Central memory CD4-positive, alpha-beta T cell (primary cell): ENCODE data around the gene CD72.
"Not testable (repeated sequence)": the region's sequence is repeated elsewhere in the genome, so short reads cannot be mapped to it uniquely, and the experiment has no call there.

Experiments used
- DNase-seq: peaks from one replicate; pipeline ENCODE4 v3.0.0; 2022

Gene CD72

DNA sequence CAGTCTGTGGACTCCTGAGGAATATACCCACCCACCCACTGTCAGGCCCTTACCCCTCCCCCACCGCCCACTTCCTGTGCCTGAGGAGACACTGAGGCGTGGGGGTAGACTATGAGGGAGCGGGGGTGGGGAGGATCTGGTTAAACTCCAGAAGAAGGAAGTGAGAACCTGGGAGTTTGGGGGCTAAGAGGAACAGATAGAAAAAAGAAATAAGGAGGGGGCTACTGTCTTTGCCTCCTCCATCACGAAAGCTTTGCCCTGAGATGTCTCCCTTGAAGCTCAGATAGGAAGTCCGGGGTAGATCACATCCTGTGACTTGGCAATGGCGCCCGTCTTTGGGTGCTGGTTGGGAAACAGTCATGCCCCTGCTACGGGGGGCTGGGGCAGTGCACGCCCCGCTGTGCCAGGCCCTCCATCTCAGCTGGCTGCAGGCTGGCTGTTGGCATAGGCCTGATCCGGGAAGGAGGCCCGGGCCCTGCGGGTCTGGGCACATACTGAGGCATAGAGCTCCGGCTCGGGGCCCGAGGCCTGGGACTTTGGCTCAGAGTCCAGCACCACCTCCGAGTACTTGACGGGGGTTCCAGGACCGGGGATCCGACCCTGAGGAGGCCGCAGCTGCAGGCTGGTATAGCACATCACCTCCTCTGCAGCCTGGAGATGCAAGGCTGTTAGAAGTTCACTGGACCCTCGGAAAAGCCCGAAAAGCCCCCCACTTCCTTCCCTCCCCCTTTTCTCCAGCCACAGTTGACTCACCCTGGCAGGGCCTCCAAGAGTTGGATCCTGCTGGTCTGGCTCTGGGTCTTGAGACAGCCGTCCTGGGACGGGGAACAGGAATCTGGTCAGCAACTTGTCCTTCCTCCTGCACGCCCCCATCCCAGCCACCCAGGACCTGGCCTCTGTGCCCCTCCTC, 31.5 kb upstream of the CD72 start:
- peak; percentile 51 for DNase-seq

DNA sequence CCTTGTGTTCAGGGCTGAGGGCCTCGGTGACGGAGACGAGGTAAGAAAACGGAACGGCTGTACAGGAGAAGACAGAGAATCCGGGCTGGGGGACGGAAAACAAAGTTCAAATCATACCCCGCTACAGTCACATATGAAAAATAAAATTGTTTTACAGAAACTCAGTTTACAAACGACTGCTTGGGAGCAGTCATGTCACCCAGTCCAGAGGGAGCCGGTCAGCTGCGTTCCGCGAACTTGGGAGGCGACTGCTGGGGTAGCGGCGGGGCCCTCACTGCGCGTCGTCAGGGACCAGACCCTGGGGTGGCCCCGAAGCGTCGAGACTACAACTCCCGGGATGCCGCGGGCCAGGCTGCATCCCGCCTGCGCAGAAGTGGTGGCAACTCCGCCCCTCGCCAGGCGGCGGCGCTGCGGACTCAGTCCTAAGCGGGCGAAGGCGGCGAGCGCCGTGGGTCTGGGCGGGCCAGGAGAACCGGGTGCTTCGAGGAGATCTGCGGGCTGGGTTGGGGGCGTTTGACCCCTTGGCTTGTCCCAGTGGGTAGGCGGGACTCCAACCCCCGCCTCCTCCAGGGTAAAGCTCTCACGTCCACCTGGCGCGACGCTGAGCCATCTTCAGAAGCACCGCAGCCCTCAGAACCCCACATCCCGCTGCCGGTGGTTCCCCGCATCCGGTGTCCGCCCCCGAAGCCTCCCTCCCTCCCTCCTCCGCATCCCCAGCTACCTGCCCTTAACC, 28.5 kb upstream of the CD72 start:
- peak; percentile 90 for DNase-seq

DNA sequence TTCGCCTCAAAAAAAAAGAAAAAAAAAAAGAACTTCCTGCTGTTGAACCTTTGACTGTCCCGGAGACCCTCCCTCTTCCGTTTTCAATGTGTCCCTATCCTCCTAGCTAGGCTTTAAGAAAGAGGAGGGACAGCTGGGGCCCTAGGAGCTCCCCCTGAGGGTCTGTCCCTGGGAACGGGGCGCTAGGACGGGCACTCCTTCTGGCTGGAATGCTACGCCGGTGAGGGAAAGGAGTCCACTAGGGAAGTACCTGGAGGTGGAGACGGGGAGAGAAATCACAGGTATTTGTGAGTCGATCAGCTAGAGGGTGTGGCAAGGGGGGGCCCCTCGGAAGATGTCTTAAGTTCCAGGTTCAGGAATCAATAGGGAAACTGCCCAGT, 27.9 kb upstream of the CD72 start:
- DNase-seq = peak; percentile 25

DNA sequence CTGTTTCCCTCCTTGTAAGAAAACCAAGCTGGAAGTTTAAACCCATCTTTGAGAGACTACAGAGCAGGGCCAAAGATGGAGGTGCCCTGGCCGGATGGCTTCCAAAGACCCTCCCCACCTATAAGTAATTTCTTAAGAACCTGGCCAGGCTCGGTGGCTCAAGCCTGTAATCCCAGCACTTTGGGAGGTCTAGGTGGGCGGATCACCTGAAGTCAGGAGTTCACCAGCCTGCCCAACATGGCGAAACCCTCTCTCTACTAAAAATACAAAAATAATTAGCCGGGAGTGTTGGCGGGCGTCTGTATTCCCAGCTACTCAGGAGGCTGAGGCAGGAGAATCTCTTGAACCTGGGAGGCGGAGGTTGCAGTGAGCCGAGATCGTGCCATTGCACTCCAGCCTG, 27.5 kb upstream of the CD72 start:
- DNase-seq = not testable (repeated sequence)

DNA sequence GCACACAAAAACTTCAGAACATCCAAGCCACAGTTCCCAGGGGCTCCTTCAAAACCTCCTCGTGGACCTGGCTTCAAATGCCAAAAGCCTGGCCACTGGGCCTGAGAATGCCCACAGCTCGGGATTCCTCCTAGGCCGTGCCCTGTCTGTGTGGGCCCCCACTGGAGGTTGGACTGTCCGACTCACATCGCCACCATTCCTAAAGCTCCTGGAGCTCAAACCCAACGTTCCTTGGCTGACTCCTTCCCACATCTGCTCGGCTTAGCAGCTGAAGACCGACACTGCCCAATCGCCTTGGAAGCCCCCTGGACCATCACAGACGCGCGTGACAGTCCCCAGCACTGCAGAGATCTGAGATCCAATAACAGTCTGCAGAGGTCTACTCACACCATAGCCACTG, 24.8 kb upstream of the CD72 start:
- DNase-seq = no peak

DNA sequence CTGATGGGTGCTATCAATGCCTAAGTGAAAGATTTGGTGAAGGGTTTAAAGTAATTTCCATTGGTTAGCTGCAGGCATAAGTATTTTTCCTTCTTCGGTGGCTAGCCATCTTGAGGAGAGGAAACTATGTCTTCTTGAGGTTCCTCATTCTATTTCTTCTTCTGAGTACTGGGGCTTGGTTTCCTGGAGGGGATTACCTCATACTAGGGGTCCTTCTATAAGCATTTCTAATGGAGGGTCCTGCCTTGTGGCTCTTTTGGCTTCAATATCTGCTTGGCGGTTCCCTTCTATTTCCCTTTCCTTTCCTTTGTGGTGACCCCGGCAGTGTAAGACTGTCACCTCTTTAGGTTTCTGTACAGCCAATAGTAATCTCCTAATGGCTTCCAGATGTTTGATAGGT, 23.3 kb upstream of the CD72 start:
- DNase-seq = not testable (repeated sequence)

DNA sequence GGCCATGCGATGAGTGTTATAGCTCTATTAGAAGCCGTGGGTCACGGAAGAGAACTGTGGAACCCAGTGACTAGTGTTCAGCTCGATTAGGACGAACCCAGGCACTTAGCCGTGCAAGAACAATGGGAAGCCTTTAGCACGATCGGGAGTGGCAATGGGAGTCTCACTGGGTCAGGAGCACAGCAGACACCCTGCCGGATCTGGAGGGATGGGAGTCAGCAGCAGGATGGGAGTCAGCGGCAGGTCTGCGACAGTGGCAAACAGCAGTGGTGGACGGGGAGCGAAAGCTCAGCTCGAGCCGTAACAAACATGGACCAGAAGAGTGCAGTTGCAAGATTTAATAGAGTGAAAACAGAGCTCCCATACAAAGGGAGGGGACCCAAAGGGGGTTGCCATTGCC, 22.2 kb upstream of the CD72 start:
- not testable (repeated sequence) for DNase-seq

DNA sequence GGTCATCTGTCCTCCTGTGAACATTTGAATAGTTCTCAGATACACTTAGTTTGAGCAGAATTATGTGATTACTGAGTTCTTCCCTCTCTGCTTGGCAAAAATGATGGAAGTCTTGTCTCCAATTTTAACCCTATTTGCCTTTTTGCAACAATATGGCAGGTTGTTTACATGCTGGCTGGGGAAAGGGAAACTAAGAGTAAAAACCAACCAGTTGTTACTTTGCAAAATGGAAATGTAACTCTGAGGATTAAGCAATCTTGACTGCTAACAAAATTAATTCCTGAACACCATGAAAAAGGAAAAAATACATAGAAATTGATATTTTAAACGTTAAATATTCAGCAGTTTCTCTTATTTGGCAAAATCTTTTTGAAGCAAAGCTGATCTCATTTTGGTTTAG, 21.4 kb upstream of the CD72 start:
- no peak for DNase-seq

DNA sequence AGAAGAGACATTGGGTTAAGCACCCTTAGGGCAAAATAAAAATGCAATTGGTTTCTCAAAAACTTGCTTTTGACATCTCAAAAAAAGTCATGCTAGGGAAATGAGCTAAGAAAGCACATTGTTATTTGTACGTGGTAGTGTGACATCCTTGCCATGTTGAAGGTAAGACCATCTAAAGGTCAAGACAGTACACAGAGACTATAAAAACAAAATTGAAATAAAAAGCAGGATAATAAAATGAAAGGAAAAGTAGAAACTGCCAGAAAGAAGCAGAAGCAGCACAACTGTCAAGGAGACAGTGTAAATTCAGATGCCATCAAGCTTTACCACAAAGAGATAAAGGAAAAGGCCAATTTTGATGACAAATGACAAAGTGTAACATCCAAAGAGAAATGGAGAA, 21.0 kb upstream of the CD72 start:
- DNase-seq = not testable (repeated sequence)

DNA sequence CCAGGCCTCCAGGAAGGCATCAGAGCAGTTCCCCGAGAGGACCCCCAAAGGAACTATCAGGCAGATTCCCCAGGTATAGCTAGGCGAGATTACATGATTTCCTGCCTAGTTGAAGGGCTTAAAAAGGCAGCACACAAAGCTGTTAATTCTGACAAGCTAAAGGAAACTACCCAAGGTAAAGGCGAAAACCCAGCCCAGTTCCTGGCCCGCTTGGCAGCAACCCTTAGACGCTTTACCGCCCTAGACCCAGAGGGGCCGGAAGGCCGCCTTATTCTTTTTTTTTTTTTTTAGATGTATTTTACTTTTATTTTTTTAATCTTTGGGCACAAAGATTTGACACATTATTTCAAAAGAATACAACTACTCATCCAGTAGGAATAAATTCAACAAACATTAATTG, 20.5 kb upstream of the CD72 start:
- DNase-seq = not testable (repeated sequence)

DNA sequence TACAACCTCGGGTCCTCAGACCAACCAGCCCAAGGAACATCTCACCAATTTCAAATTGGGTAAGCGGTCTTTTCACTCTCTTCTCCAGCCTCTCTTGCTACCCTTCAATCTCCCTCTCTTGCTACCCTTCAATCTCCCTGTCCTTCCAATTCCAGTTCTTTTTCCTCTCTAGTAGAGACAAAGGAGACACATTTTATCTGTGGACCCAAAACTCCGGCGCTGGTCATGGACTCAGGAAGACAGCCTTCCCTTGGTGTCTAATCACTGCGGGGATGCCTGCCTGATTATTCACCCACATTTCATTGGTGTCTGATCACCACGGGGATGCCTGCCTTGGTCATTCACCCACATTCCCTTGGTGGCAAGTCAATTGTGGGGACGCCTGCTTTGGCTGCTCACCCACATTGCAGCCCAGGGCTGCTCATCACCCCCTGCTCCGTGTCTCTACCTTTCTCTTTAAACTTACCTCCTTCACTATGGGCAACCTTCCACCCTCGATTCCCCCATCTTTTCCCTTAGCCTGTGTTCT, 19.3 kb upstream of the CD72 start:
- DNase-seq = not testable (repeated sequence)

DNA sequence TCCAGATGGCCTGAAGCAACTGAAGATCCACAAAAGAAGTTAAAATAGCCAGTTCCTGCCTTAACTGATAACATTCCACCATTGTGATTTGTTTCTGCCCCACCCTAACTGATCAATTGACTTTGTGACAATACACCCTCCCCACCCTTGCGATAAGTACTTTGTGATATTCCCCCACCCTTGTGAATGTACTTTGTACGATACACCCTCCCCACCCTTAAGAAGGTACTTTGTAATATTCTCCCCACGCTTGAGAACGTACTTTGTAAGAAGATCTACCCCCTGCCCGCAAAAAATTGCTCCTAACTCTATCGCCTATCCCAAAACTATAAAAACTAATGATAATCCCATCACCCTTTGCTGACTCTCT, 18.6 kb upstream of the CD72 start:
- not testable (repeated sequence) for DNase-seq

DNA sequence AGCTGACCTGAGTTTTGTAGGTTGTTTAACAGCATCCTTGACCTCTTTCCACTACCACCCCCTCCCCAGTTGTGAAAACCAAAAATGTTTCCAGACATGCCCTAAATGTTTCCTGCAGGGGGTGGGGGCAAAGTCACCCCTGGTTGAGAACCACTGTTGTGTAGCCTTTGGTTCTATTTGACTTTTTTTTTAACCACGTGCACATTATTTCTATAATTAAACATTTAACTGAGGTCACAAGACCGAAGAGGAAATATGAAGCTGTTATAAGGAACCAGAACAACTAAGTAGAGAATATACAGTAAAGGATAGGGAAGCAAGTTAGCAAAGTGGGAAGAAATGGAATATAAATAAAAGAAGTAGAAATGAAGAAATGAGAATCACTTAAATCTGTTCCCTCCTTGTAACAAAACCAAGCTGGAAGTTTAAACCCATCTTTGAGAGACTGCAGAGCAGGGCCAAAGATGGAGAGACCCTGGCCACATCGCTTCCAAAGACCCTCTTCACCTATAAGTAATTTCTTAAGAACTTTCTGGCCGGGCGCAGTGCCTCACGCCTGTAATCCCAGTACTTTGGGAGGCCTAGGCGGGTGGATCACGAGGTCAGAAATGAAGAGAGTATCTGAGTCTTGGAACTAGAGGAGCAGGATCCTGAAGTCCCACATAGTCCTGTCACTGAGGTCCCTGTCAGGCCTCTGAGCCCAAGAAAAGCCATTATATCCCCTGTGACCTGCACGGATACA, 18.1 kb upstream of the CD72 start:
- DNase-seq = no peak

DNA sequence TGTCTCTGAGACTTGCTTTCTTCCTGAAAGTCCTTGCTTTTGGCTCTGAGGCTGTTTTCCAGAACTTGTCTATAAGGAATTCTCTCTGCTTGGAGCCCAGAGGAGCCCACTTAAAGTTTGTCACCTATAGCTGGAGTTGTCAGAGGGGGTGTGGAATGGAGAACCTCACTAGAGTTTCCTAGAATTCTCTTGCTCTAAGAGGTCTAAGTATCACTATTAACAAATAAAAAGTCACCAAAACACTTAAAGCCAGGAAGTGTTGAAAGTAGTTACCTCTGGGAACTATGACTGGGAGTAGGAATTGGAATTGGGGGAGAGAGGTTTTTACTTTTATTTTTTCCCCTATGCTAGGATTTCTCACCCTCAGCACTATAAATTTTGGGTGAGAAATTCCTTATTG, 17.5 kb upstream of the CD72 start:
- no peak for DNase-seq

DNA sequence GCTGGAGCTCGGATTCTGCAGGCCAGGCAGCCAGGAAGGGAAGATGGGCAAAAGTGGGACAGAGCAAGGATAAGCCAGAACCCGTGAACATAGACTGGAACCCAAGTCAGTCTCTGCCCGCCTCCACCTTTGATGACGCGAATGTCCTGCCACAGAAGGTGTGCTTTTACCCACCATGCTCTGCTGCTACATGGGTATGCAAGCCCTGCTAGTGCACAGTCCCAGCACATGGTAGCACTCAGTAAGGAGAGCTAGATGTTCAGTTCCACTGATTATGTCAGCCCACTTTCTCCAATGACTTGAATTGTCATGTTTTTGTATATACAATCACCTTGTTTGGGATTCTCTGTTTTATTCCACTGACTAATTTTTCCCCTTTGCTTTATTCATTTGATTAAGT, 11.4 kb upstream of the CD72 start:
- DNase-seq = no peak

DNA sequence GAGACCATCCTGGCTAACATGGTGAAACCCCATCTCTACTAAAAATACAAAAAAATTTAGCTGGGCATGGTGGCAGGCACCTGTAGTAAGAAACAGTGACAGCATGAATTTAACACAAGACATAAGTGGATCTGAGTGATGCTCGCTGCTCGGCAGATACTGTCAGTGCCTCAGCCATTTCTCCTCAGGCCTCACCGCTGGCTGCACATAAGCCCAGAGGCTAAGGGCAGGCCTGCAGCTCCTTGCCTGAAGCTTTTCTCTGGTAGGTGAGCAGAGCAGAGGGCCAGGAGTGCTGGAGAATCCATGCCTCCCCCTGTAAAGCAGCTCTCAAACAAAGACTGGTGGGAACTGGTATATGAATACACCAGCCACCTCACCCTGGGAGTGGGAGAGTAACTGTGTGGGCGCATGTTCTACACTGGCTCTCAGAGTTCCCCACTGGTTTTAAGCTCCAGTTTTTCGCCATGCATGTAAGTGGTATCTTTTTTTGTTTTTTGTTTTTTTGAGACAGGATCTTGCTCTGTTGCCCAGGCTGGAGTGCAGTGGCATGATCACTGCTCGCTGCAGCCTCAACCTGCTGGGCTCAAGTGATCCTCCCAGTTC, 10.3 kb upstream of the CD72 start:
- no peak for DNase-seq

DNA sequence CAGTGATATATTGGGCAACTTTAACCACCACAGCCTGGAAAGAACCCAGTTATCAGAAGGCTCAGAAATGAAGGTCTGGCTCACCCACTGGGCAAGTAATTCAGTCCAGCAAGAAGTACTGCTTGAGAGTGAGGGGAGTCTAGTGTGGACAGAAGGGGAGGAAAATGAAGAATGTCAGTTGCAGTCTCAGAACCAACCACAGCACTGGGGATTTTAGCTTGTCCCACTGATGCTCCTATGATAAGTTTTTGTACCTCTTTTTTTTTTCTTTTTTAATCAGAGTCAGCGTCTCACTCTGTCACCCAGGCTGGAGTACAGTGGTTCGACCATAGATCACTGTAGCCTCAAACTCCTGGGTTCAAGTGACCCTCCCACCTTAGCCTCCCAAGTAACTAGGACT, 9.4 kb upstream of the CD72 start:
- DNase-seq = no peak

DNA sequence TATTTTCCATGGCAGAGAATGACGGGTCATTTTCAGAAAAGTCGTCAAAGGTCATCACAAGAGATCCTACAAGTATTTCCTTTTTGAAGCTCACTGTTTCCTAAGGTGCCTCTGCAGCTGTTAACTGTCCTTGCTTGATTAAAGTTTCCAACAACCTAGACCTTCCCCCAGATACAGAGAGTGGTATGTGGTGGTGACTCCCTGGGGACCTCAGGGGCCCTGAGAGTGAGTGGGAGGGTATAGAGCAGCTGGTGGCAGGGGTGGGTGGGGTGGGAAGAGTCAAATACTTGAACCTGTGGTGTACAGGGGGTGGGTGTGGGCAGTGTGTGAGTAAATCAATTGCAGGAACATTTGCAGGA, 1.6 kb upstream of the CD72 start:
- DNase-seq = no peak

DNA sequence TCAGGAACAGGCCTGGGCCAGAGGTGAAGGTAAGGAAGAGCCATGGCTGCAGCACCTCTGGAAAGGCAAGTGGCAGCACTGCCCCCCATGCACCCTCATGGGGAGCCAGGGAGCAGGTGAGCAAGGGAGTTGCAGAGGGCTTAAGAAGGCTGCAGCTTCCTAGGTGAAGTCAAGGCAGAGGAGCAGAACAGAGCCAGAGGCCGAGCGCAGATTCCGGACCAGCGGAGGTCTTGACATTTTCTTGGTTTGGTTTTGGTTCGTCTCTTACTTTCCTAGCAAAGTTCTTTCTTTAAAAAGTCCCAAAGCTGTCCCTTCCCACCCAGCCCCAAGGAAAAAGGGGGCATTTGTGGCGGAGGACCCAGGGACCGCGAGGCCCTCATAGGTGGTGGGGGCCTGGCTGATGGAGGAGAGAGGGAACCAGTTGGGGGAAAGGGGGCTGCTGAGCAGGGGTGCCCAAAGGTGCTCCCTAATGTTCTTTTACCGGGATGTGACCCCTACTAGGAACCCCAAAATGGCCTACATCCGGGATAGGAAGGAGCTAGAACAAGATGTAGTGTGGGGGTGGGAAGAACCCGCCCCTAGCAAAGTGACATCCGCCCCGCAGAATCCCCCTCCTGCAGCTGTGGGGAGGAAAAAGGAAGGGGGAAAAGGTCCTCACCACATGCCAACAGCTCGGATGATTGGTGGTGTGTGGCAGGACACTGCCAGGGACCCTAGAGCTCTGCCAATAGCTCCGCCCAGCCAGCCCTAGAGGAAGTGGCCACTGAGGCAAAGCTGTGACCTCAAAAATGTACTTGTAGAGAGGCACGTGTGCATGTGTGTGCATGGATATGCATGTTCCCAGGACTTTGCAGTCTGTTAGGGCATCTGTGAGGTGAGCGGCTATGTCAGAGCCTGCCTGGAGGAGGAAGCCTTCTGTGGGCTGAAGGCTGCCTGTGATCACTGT, 914 bp upstream of the CD72 start:
- DNase-seq = peak; percentile 29

DNA sequence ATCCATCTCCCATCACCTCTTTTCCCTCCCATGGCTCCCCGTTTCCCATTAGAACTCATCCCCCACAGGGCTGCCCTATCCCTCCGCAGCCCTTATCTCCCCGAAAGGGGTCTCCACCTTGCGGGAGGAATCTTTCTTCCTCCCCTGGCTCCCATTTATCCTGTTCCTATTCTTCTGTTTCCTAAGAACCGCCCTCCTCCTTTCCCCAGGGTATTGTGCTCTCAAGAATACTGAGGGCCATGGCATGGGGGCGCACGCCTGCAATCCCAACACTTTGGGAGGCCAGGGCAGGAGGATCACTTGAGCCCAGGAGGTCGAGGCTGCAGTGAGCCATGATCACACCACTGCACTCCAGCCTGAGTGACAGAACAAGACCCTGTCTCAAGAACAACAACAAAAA, 665 bp downstream of the CD72 start:
- DNase-seq = no peak

DNA sequence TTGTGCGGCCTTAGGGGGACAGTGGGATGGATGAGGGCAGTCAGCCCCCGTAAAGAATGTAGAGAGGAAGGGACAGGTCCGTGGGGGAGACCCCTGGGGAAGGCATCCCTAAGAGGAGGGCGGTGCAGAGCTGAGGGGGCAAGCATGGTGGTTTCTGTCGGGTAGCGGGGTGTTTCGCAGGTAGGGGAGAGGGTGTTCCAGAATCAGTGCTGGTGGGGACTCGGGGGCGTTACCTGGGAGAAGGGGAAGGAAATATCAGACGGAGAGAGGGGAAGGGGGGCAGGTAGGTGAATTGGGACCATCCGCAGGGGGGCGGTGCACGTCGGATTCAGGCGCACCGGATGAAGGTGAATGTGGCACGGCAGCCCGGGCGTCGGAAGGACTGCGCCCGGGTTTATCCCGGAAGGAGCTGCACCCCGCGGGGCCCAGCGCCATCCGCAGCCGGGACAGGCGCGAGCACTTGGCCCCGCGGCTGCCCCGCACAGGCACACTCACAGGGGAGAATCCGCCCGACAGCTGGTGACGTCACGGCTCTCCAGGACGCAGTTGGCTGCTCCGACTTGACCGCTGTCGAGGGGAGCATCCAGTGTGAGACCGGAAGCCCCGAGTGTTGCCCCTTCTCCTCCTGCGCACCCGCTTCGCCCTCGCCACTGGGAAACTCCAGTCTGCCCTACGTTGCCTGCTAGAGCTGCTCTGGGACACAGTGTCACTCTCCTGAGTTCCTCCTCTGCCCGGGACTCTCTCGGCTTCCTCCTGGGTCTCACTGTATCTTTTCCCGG, 1.3 kb downstream of the CD72 start:
- peak; percentile 58 for DNase-seq
